ENCODE data around the gene HBG2. TPM values are rescaled to one million over a fixed set of nuclear protein-coding genes. Genes with fewer than 3 reads are reported as not detected.

Gene HBG2
- polyA plus RNA-seq, 1 donor from 2014 or later: not detected

GRCh38 chr11:5285703-5286340, 31.2 kb upstream of the HBG2 start:
- H3K9me2 ChIP-seq (ENCODE audit: insufficient read depth, low read length): no peaks in the 10 kb centered on the region
- H4K20me1 ChIP-seq (ENCODE audit: insufficient read depth): no peaks in the 10 kb centered on the region
- H3K79me2 ChIP-seq (replicated peaks; ENCODE audit: insufficient read depth, low read length): no peaks in the 10 kb centered on the region
- no peak overlapping the region for H3K27ac ChIP-seq (ENCODE audit: low read length)
- no peaks in the 10 kb centered on the region for H3K36me3 ChIP-seq (ENCODE audit: insufficient read depth, low read length)
- no peak for TF ChIP-seq EP300 (conservative IDR thresholded peaks at IDR 0.05; ENCODE audit: poor library complexity, severe bottlenecking)
- TF ChIP-seq RAD21 (conservative IDR thresholded peaks at IDR 0.05): no peak
- TF ChIP-seq REST (IDR thresholded peaks at IDR 0.05; ENCODE audit: borderline replicate concordance): no peak
- no peak for TF ChIP-seq EZH2 (IDR thresholded peaks at IDR 0.05; ENCODE audit: borderline replicate concordance, insufficient read depth, low read length, poor library complexity, severe bottlenecking)
- no peak for TF ChIP-seq TAF1 (IDR thresholded peaks at IDR 0.05; ENCODE audit: low read depth)
- TF ChIP-seq POLR2AphosphoS5 (IDR thresholded peaks at IDR 0.05): no peak
- TF ChIP-seq SMC3 (conservative IDR thresholded peaks at IDR 0.05; ENCODE audit: poor library complexity): no peak
- TF ChIP-seq, protein P1, sequence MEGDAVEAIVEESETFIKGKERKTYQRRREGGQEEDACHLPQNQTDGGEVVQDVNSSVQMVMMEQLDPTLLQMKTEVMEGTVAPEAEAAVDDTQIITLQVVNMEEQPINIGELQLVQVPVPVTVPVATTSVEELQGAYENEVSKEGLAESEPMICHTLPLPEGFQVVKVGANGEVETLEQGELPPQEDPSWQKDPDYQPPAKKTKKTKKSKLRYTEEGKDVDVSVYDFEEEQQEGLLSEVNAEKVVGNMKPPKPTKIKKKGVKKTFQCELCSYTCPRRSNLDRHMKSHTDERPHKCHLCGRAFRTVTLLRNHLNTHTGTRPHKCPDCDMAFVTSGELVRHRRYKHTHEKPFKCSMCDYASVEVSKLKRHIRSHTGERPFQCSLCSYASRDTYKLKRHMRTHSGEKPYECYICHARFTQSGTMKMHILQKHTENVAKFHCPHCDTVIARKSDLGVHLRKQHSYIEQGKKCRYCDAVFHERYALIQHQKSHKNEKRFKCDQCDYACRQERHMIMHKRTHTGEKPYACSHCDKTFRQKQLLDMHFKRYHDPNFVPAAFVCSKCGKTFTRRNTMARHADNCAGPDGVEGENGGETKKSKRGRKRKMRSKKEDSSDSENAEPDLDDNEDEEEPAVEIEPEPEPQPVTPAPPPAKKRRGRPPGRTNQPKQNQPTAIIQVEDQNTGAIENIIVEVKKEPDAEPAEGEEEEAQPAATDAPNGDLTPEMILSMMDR (IDR thresholded peaks at IDR 0.05; ENCODE audit: poor library complexity, severe bottlenecking): no peak
- no peak for TF ChIP-seq MXI1 (conservative IDR thresholded peaks at IDR 0.05; ENCODE audit: poor library complexity, severe bottlenecking)
- no peaks in the 10 kb centered on the region for H3K27me3 ChIP-seq (ENCODE audit: insufficient read depth, low read depth, low read length)
- no peak overlapping the region for H3K4me3 ChIP-seq (ENCODE audit: low read length)
- H3K9ac ChIP-seq (ENCODE audit: low read length): no peak overlapping the region
- no peak overlapping the region for H3K4me2 ChIP-seq (ENCODE audit: low read length)
- H2AFZ ChIP-seq (ENCODE audit: low read depth, low read length): no peak overlapping the region
- H3F3A ChIP-seq (ENCODE audit: insufficient read depth, low read length, poor library complexity, severe bottlenecking): no peaks in the 10 kb centered on the region
- H3K9me3 ChIP-seq (ENCODE audit: low read length): no peaks in the 10 kb centered on the region

DNA sequence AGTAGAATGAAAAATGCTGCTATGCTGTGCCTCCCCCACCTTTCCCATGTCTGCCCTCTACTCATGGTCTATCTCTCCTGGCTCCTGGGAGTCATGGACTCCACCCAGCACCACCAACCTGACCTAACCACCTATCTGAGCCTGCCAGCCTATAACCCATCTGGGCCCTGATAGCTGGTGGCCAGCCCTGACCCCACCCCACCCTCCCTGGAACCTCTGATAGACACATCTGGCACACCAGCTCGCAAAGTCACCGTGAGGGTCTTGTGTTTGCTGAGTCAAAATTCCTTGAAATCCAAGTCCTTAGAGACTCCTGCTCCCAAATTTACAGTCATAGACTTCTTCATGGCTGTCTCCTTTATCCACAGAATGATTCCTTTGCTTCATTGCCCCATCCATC, 30.1 kb upstream of the HBG2 start:
- no peak overlapping the region for H3K9ac ChIP-seq (ENCODE audit: low read length)

More for the DNA sequence above, 30.1 kb upstream of the HBG2 start:
- Histone ChIP-seq H3K27ac (ENCODE audit: low read length) (no peak overlapping the region), H3K9me3 (ENCODE audit: low read length) (no peaks in the 10 kb centered on the region), H3K36me3 (ENCODE audit: insufficient read depth, low read length) (no peaks in the 10 kb centered on the region), H3K9me2 (ENCODE audit: insufficient read depth, low read length) (no peaks in the 10 kb centered on the region), H3K4me2 (ENCODE audit: low read length) (no peak overlapping the region), H3K4me3 (ENCODE audit: low read length) (no peak overlapping the region), H3F3A (ENCODE audit: insufficient read depth, low read length, poor library complexity, severe bottlenecking) (no peaks in the 10 kb centered on the region), H2AFZ (ENCODE audit: low read depth, low read length) (no peak overlapping the region), H3K79me2 (replicated peaks; ENCODE audit: insufficient read depth, low read length) (no peaks in the 10 kb centered on the region), H3K27me3 (ENCODE audit: insufficient read depth, low read depth, low read length) (no peaks in the 10 kb centered on the region), H4K20me1 (ENCODE audit: insufficient read depth) (no peaks in the 10 kb centered on the region)
- TF ChIP-seq RAD21 (conservative IDR thresholded peaks at IDR 0.05) (no peak), EZH2 (IDR thresholded peaks at IDR 0.05; ENCODE audit: borderline replicate concordance, insufficient read depth, low read length, poor library complexity, severe bottlenecking) (no peak), TAF1 (IDR thresholded peaks at IDR 0.05; ENCODE audit: low read depth) (no peak), MXI1 (conservative IDR thresholded peaks at IDR 0.05; ENCODE audit: poor library complexity, severe bottlenecking) (no peak), EP300 (conservative IDR thresholded peaks at IDR 0.05; ENCODE audit: poor library complexity, severe bottlenecking) (no peak), REST (IDR thresholded peaks at IDR 0.05; ENCODE audit: borderline replicate concordance) (no peak), POLR2AphosphoS5 (IDR thresholded peaks at IDR 0.05) (no peak), SMC3 (conservative IDR thresholded peaks at IDR 0.05; ENCODE audit: poor library complexity) (no peak)
- TF ChIP-seq, protein P1 (IDR thresholded peaks at IDR 0.05; ENCODE audit: poor library complexity, severe bottlenecking): no peak
